NCI-H2196 treated with DMSO at 0.1 percent for 48 hours (cell line): ENCODE results near the gene ARAP1.

Experiments
- DNase-seq: peaks from one replicate; lab custom pipeline; 2025; ENCODE audit not compliant: unreplicated experiment; lab: John Stamatoyannopoulos, UW

Gene ARAP1

GRCh38 chr11:72668629-72669347 is 83.4 kb downstream of the ARAP1 start:
- no peak for DNase-seq

GRCh38 chr11:72665911-72666472 is 86.2 kb downstream of the ARAP1 start:
- no peak for DNase-seq

GRCh38 chr11:72662036-72662435 is 90.2 kb downstream of the ARAP1 start:
- no peak for DNase-seq

GRCh38 chr11:72661486-72661885 is 90.7 kb downstream of the ARAP1 start:
- DNase-seq = no peak

- no peak for DNase-seq
Observed at GRCh38 chr11:72658989-72659640, 93.1 kb downstream of the ARAP1 start.

- DNase-seq = no peak
Observed at GRCh38 chr11:72657411-72658100, 94.7 kb downstream of the ARAP1 start.

- DNase-seq = no peak
Observed at GRCh38 chr11:72655896-72656464, 96.2 kb downstream of the ARAP1 start.

GRCh38 chr11:72655014-72655413 is 97.2 kb downstream of the ARAP1 start:
- no peak for DNase-seq

GRCh38 chr11:72653649-72654048 is 98.6 kb downstream of the ARAP1 start:
- no peak for DNase-seq

GRCh38 chr11:72652873-72653630 is 99.2 kb downstream of the ARAP1 start:
- peak; percentile 14 for DNase-seq

- DNase-seq = no peak
Observed at GRCh38 chr11:72652133-72652532, 100.1 kb downstream of the ARAP1 start.

GRCh38 chr11:72649215-72649976 is 102.8 kb downstream of the ARAP1 start:
- no peak for DNase-seq

- no peak for DNase-seq
Observed at GRCh38 chr11:72648384-72649136, 103.6 kb downstream of the ARAP1 start.

GRCh38 chr11:72647882-72648281 is 104.3 kb downstream of the ARAP1 start:
- DNase-seq = no peak

- no peak for DNase-seq
Observed at GRCh38 chr11:72646472-72646871, 105.7 kb downstream of the ARAP1 start.

GRCh38 chr11:72646024-72646423 is 106.2 kb downstream of the ARAP1 start:
- no peak for DNase-seq

- DNase-seq = no peak
Observed at GRCh38 chr11:72643547-72643946, 108.7 kb downstream of the ARAP1 start.

GRCh38 chr11:72642884-72643522 is 109.2 kb downstream of the ARAP1 start:
- peak; percentile 35 for DNase-seq
